A549 (cell line): Measurements from ENCODE around the gene C1orf35. TPM values are rescaled to one million over a fixed set of nuclear protein-coding genes. Genes with fewer than 3 reads are reported as not detected.

Experiments used
- ATAC-seq, 2 experiments: fragments of 200-7000 bp in 1 of 2; fragments of >200 bp in 1 of 2; cut with Nextera tagmentation in 1 of 2; cut with Tn5 transposase in 1 of 2; 3 replicates each; pipeline versions ENCODE4 v1.8.0 to v1.9.1; 2018 to 2020; ENCODE audit warnings: mild to moderate bottlenecking in 1 of 2, moderate library complexity in 1 of 2
- CTCF ChIA-PET: fragments of 300-600 bp; sonication (Branson Sonifier 250); formaldehyde crosslinking; extraction: SDS; loops from one replicate; lab custom pipeline; 2021; ENCODE audit warnings: antibody characterized with exemption, inconsistent platforms; lab: Yijun Ruan, JAX
- POLR2A ChIA-PET: fragments of 350-600 bp; formaldehyde crosslinking; extraction: SDS; loops from one replicate; lab custom pipeline; 2021; ENCODE audit warnings: antibody characterized with exemption, inconsistent platforms; lab: Yijun Ruan, JAX
- DNase-seq, 2 experiments: peaks; one replicate each; pipeline versions ENCODE4 v3.0.0 to v3.0.0-alpha.2; 2011 to 2016; ENCODE audit warnings: low read depth in 1 of 2, low spot score in 1 of 2
- FAIRE-seq: peaks from 2 replicates; lab custom pipeline; 2011; peaks lifted over from hg19 to GRCh38; lab: Jason Lieb, UNC
- H3K27ac ChIP-seq, 2 experiments: fragments of >200 bp; sonication (Bioruptor Twin); formaldehyde crosslinking; 3 replicates each; pipeline ENCODE4 v1.5.1; 2016 to 2017
- H3K4me1 ChIP-seq: fragments of >200 bp; sonication (Bioruptor Twin); formaldehyde crosslinking; 3 replicates; pipeline ENCODE4 v1.6.1; 2016
- H3K4me2 ChIP-seq: fragments of >200 bp; sonication (Bioruptor Twin); formaldehyde crosslinking; 3 replicates; pipeline ENCODE4 v1.6.1; 2016
- H3K4me3 ChIP-seq: fragments of >200 bp; sonication (Bioruptor Twin); formaldehyde crosslinking; 3 replicates; pipeline ENCODE4 v1.5.1; 2016
- H3K9me3 ChIP-seq: fragments of >200 bp; sonication (Bioruptor Twin); formaldehyde crosslinking; 3 replicates; pipeline ENCODE4 v1.6.1; 2016
- BHLHE40 ChIP-seq: IDR thresholded peaks from 2 replicates; pipeline ENCODE4 v1.6.1; 2012; ENCODE audit warnings: low read depth, low read length, inconsistent platforms
- CBX2 ChIP-seq: fragments of 200-600 bp; sonication (generic); IDR thresholded peaks from 2 replicates; pipeline ENCODE4 v1.6.1; 2016; ENCODE audit warnings: low read depth, mild to moderate bottlenecking, borderline replicate concordance
- CHD2 ChIP-seq: fragments of 150-350 bp; IDR thresholded peaks from 2 replicates; pipeline ENCODE4 v1.6.1; 2014; ENCODE audit warnings: low read length; ENCODE audit not compliant: partially characterized antibody
- CHD4 ChIP-seq: fragments of 200-600 bp; sonication (generic); IDR thresholded peaks from 2 replicates; pipeline ENCODE4 v1.6.1; 2016; ENCODE audit warnings: antibody characterized with exemption, mild to moderate bottlenecking, borderline replicate concordance
- E2F6 ChIP-seq: IDR thresholded peaks from 2 replicates; pipeline ENCODE4 v1.6.1; 2012; ENCODE audit warnings: low read depth, borderline replicate concordance
- EHF ChIP-seq: fragments of 250-450 bp; sonication (Bioruptor Pico); IDR thresholded peaks from 2 replicates; pipeline ENCODE4 v1.5.0; 2020; ENCODE audit warnings: mild to moderate bottlenecking
- EHMT2 ChIP-seq: fragments of 200-600 bp; sonication (generic); IDR thresholded peaks from 2 replicates; pipeline ENCODE4 v1.6.1; 2016; ENCODE audit warnings: antibody characterized with exemption, low read depth, mild to moderate bottlenecking, moderate library complexity
- EP300 ChIP-seq, 2 experiments: fragments of >200 bp; sonication (Bioruptor Twin); formaldehyde crosslinking; IDR thresholded peaks; 2 replicates in 1 of 2; 3 replicates in 1 of 2; pipeline ENCODE4 v1.6.1; 2016 to 2017
- FOSB ChIP-seq: fragments of 250-450 bp; sonication (Bioruptor Pico); IDR thresholded peaks from 2 replicates; pipeline ENCODE4 v1.5.0; 2020; ENCODE audit warnings: mild to moderate bottlenecking, moderate library complexity
- FOSL2 ChIP-seq, 2 experiments: fragments of 450-650 bp in 1 of 2; fragments of >200 bp in 1 of 2; sonication (Bioruptor Twin) in 1 of 2; formaldehyde crosslinking; IDR thresholded peaks; 2 replicates each; pipeline versions ENCODE4 v1.5.0 to v1.6.1; 2016 to 2020; ENCODE audit warnings: mild to moderate bottlenecking in 1 of 2, moderate library complexity in 1 of 2
- FOXS1 ChIP-seq: fragments of 250-450 bp; sonication (Bioruptor Pico); IDR thresholded peaks from 2 replicates; pipeline ENCODE4 v1.5.0; 2020; ENCODE audit warnings: mild to moderate bottlenecking, moderate library complexity
- HOXA7 ChIP-seq: fragments of 250-450 bp; sonication (Bioruptor Pico); IDR thresholded peaks from 2 replicates; pipeline ENCODE4 v1.5.0; 2020; ENCODE audit warnings: mild to moderate bottlenecking, moderate library complexity
- HOXB5 ChIP-seq: fragments of 250-450 bp; sonication (Bioruptor Pico); IDR thresholded peaks from 2 replicates; pipeline ENCODE4 v1.5.0; 2020; ENCODE audit warnings: mild to moderate bottlenecking, moderate library complexity
- JUN ChIP-seq, 2 experiments: fragments of >200 bp; sonication (Bioruptor Twin); formaldehyde crosslinking; IDR thresholded peaks; 2 replicates in 1 of 2; 3 replicates in 1 of 2; pipeline ENCODE4 v1.6.1; 2016 to 2017
- NFE2L2 ChIP-seq: fragments of 150-350 bp; conservative IDR thresholded peaks from 2 replicates; pipeline ENCODE4 v1.6.1; 2014; ENCODE audit warnings: low read length
- NPAS2 ChIP-seq: fragments of 250-450 bp; sonication (Bioruptor Pico); IDR thresholded peaks from 2 replicates; pipeline ENCODE4 v1.8.0; 2022; ENCODE audit warnings: mild to moderate bottlenecking, moderate library complexity, borderline replicate concordance
- PBX3 ChIP-seq: IDR thresholded peaks from 2 replicates; pipeline ENCODE4 v1.6.1; 2012
- RARB ChIP-seq: fragments of 250-450 bp; sonication (Bioruptor Pico); IDR thresholded peaks from 2 replicates; pipeline ENCODE4 v1.8.0; 2021; ENCODE audit warnings: mild to moderate bottlenecking, moderate library complexity
- REST ChIP-seq: fragments of 200-600 bp; sonication (generic); IDR thresholded peaks from 2 replicates; pipeline ENCODE4 v1.6.1; 2016; ENCODE audit warnings: antibody characterized with exemption, mild to moderate bottlenecking, moderate library complexity
- TP53 ChIP-seq: fragments of 250-450 bp; sonication (Bioruptor Pico); IDR thresholded peaks from 2 replicates; pipeline ENCODE4 v1.5.0; 2021; ENCODE audit warnings: mild to moderate bottlenecking, moderate library complexity
- USF2 ChIP-seq: fragments of 450-650 bp; IDR thresholded peaks from 2 replicates; pipeline ENCODE4 v1.6.1; 2014; ENCODE audit warnings: antibody characterized with exemption
- ZC3H11A ChIP-seq: fragments of 450-650 bp; IDR thresholded peaks from 2 replicates; pipeline ENCODE4 v1.6.1; 2014; ENCODE audit warnings: antibody characterized with exemption, mild to moderate bottlenecking
- WGBS: methylation state at CpG from one replicate; pipeline ENCODE4 v1.1.6; 2017; ENCODE audit errors: missing lambda C conversion rate; 5-methylcytosine and 5-hydroxymethylcytosine counted together
- polyA plus RNA-seq, 4 experiments: library from polyadenylated mRNA; depleted of rRNA in 3 of 4; stranded (reverse); fragments of >200 nt; fragmentation: RNase III in 1 of 4; extraction: RNeasy Plus Mini Kit Qiagen cat#74134 plus additional on column Dnase treatment in 1 of 4; gene quantifications; 2 replicates in 3 of 4; 3 replicates in 1 of 4; pipeline ENCODE4 v1.2.3, GENCODE V29; 2011 to 2017

The C1orf35 gene
- polyA plus RNA-seq, 2 of the 4 experiments (the other 2 are of a cell fraction) = 9.8 to 28.9 TPM

- FAIRE-seq (no peak), ATAC-seq (no peak), DNase-seq (no peak)
- Histone ChIP-seq H3K4me3 (no peak overlapping the region), H3K27ac (no peak overlapping the region), H3K4me2 (no peak overlapping the region), H3K4me1 (no peaks in the 10 kb centered on the region), H3K9me3 (no peaks in the 10 kb centered on the region)
- POLR2A ChIA-PET = no interaction called here
- WGBS = 44% methylated on average over 5 of the region's 5 CpGs
- no peak for TF ChIP-seq CHD2
- no peak for TF ChIP-seq CHD4
- TF ChIP-seq FOXS1 = no peak
- TF ChIP-seq USF2 = no peak
- TF ChIP-seq FOSL2 (IDR thresholded peaks at IDR 0.05) = no peak
- TF ChIP-seq FOSL2 (CRISPR knock-in tag; IDR thresholded peaks at IDR 0.05) = no peak
- TF ChIP-seq FOSB (CRISPR knock-in tag) = no peak
- TF ChIP-seq EHMT2 = no peak
- no peak for TF ChIP-seq EP300 (IDR thresholded peaks at IDR 0.05)
- no peak for TF ChIP-seq ZC3H11A
- TF ChIP-seq NPAS2 (CRISPR knock-in tag) = no peak
- no peak for TF ChIP-seq HOXB5 (CRISPR knock-in tag)
- no peak for TF ChIP-seq BHLHE40
- no peak for TF ChIP-seq RARB (CRISPR knock-in tag)
- TF ChIP-seq TP53 = no peak
- no peak for TF ChIP-seq CBX2
- no peak for TF ChIP-seq E2F6
- TF ChIP-seq HOXA7 = no peak
- TF ChIP-seq NFE2L2 = no peak
- no peak for TF ChIP-seq PBX3
- CTCF ChIA-PET = interaction anchor here (0.9 to 1.5 kb wide), 2 partner anchors 9 to 11 kb away, joined by 3 read pairs; no protein-coding TSS in a partner anchor
Measured at GRCh38 chr1:228125185-228125584, 22.1 kb upstream of the C1orf35 start.

- no peaks in the 10 kb centered on the region for H3K4me1 ChIP-seq
- ChIA-PET CTCF (interaction anchor here (0.5 to 3.2 kb wide), 6 partner anchors 8 to 65 kb away, joined by 3 to 27 read pairs (median 4); partner anchors contain the start of gene IBA57), POLR2A (interaction anchor here (0.6 kb wide), 1 partner anchor 41 kb away, joined by 3 read pairs; no protein-coding TSS in a partner anchor)
- ATAC-seq (no peak), FAIRE-seq (no peak), DNase-seq (no peak)
- no peak overlapping the region for H3K4me2 ChIP-seq
- 12% methylated on average over 2 of the region's 2 CpGs for WGBS
- no peak overlapping the region for H3K4me3 ChIP-seq
- no peak overlapping the region for H3K27ac ChIP-seq
- peaks cover 8% of the 10 kb centered on the region; the same call in 2 of the 3 replicates for H3K9me3 ChIP-seq
- TF ChIP-seq EHF (CRISPR knock-in tag) (no peak), JUN (IDR thresholded peaks at IDR 0.05) (no peak), PBX3 (no peak), REST (no peak)
Measured at GRCh38 chr1:228123505-228123904, 20.4 kb upstream of the C1orf35 start.
